ENCODE results near the gene NFIB. TPM values are rescaled to one million over a fixed set of nuclear protein-coding genes. Genes with fewer than 3 reads are reported as not detected.

The NFIB gene
- total RNA-seq, 1 experiment from 2014 or later, result 12.5 TPM

DNA sequence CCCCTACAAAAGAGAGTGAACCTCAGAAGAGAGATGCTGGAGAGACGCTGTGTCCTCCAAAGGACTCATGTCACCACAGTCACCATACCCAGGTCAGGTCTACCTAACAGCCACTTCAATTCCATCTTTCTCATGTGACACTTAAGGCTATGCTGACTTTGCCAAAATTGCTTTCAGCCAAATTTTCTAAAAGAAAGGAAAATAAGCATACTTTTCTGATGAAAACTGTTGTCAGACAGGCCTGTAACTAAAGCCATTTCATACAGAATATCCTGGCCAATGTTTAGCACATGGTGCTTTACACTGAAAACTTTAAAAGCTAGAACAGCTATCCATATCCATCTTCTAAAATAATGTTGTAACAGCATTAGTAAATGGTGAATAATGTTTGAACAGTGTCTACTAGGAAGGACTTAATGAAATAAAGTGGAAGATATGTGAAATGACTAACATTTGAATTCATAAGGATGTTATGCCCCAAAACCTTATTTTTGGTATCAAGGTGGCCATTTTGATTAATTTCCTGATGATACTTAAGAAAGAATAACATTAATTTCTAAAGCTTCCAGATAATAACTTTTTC, 97.2 kb downstream of the NFIB start:
- ChIA-PET POLR2A (no interaction called here), CTCF (no interaction called here)
- DNase-seq (ENCODE audit: low spot score) (no peak), ATAC-seq (no peak)
- no peaks in the 10 kb centered on the region for H3K27me3 Mint-ChIP-seq (ENCODE audit: low read depth)
- TF ChIP-seq ZNF396 (CRISPR knock-in tag; IDR thresholded peaks at IDR 0.05; ENCODE audit: borderline replicate concordance) (no peak), GABPB1 (CRISPR knock-in tag; IDR thresholded peaks at IDR 0.05) (no peak), ZNF263 (CRISPR knock-in tag; IDR thresholded peaks at IDR 0.05; ENCODE audit: low read depth) (no peak), NR1H2 (CRISPR knock-in tag; IDR thresholded peaks at IDR 0.05) (no peak), NR3C1 (CRISPR knock-in tag; conservative IDR thresholded peaks at IDR 0.05; ENCODE audit: low read depth) (no peak)
- TF ChIP-seq, protein P1, sequence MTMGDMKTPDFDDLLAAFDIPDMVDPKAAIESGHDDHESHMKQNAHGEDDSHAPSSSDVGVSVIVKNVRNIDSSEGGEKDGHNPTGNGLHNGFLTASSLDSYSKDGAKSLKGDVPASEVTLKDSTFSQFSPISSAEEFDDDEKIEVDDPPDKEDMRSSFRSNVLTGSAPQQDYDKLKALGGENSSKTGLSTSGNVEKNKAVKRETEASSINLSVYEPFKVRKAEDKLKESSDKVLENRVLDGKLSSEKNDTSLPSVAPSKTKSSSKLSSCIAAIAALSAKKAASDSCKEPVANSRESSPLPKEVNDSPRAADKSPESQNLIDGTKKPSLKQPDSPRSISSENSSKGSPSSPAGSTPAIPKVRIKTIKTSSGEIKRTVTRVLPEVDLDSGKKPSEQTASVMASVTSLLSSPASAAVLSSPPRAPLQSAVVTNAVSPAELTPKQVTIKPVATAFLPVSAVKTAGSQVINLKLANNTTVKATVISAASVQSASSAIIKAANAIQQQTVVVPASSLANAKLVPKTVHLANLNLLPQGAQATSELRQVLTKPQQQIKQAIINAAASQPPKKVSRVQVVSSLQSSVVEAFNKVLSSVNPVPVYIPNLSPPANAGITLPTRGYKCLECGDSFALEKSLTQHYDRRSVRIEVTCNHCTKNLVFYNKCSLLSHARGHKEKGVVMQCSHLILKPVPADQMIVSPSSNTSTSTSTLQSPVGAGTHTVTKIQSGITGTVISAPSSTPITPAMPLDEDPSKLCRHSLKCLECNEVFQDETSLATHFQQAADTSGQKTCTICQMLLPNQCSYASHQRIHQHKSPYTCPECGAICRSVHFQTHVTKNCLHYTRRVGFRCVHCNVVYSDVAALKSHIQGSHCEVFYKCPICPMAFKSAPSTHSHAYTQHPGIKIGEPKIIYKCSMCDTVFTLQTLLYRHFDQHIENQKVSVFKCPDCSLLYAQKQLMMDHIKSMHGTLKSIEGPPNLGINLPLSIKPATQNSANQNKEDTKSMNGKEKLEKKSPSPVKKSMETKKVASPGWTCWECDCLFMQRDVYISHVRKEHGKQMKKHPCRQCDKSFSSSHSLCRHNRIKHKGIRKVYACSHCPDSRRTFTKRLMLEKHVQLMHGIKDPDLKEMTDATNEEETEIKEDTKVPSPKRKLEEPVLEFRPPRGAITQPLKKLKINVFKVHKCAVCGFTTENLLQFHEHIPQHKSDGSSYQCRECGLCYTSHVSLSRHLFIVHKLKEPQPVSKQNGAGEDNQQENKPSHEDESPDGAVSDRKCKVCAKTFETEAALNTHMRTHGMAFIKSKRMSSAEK (CRISPR knock-in tag; IDR thresholded peaks at IDR 0.05; ENCODE audit: borderline replicate concordance), result no peak
- TF ChIP-seq, protein P2, sequence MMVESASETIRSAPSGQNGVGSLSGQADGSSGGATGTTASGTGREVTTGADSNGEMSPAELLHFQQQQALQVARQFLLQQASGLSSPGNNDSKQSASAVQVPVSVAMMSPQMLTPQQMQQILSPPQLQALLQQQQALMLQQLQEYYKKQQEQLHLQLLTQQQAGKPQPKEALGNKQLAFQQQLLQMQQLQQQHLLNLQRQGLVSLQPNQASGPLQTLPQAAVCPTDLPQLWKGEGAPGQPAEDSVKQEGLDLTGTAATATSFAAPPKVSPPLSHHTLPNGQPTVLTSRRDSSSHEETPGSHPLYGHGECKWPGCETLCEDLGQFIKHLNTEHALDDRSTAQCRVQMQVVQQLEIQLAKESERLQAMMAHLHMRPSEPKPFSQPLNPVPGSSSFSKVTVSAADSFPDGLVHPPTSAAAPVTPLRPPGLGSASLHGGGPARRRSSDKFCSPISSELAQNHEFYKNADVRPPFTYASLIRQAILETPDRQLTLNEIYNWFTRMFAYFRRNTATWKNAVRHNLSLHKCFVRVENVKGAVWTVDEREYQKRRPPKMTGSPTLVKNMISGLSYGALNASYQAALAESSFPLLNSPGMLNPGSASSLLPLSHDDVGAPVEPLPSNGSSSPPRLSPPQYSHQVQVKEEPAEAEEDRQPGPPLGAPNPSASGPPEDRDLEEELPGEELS (CRISPR knock-in tag; IDR thresholded peaks at IDR 0.05), result no peak
- TF ChIP-seq, protein P3, sequence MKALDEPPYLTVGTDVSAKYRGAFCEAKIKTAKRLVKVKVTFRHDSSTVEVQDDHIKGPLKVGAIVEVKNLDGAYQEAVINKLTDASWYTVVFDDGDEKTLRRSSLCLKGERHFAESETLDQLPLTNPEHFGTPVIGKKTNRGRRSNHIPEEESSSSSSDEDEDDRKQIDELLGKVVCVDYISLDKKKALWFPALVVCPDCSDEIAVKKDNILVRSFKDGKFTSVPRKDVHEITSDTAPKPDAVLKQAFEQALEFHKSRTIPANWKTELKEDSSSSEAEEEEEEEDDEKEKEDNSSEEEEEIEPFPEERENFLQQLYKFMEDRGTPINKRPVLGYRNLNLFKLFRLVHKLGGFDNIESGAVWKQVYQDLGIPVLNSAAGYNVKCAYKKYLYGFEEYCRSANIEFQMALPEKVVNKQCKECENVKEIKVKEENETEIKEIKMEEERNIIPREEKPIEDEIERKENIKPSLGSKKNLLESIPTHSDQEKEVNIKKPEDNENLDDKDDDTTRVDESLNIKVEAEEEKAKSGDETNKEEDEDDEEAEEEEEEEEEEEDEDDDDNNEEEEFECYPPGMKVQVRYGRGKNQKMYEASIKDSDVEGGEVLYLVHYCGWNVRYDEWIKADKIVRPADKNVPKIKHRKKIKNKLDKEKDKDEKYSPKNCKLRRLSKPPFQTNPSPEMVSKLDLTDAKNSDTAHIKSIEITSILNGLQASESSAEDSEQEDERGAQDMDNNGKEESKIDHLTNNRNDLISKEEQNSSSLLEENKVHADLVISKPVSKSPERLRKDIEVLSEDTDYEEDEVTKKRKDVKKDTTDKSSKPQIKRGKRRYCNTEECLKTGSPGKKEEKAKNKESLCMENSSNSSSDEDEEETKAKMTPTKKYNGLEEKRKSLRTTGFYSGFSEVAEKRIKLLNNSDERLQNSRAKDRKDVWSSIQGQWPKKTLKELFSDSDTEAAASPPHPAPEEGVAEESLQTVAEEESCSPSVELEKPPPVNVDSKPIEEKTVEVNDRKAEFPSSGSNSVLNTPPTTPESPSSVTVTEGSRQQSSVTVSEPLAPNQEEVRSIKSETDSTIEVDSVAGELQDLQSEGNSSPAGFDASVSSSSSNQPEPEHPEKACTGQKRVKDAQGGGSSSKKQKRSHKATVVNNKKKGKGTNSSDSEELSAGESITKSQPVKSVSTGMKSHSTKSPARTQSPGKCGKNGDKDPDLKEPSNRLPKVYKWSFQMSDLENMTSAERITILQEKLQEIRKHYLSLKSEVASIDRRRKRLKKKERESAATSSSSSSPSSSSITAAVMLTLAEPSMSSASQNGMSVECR (CRISPR knock-in tag; IDR thresholded peaks at IDR 0.05; ENCODE audit: borderline replicate concordance), result no peak
- TF ChIP-seq, protein P4, sequence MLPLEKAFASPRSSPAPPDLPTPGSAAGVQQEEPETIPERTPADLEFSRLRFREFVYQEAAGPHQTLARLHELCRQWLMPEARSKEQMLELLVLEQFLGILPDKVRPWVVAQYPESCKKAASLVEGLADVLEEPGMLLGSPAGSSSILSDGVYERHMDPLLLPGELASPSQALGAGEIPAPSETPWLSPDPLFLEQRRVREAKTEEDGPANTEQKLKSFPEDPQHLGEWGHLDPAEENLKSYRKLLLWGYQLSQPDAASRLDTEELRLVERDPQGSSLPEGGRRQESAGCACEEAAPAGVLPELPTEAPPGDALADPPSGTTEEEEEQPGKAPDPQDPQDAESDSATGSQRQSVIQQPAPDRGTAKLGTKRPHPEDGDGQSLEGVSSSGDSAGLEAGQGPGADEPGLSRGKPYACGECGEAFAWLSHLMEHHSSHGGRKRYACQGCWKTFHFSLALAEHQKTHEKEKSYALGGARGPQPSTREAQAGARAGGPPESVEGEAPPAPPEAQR (CRISPR knock-in tag; IDR thresholded peaks at IDR 0.05), result no peak
- H3K4me3 Mint-ChIP-seq, result no peak overlapping the region
- H3K36me3 Mint-ChIP-seq, result no peaks in the 10 kb centered on the region
- H3K27ac Mint-ChIP-seq, result no peak overlapping the region
- no peaks in the 10 kb centered on the region for H3K9me3 Mint-ChIP-seq
- peaks cover 44% of the 10 kb centered on the region for H3K4me1 Mint-ChIP-seq

DNA sequence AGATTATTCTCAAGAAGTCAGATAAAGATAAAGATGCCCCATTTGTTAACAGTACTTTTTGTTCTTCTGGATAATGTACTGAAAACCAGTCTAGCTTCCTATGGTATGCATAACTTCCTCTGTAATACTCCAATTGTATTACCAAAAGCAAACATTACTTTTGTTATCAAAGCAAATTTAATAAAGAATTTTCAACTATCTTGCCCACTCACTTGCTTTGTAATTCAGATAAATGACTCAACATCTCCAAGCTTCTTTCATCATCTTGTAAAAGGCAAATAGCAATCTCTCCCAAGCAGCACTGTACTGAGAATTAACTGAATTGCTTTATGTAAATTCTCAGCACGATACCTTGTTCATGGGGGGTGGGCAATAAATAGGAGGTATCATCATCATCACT, 98.3 kb downstream of the NFIB start:
- H3K4me1 Mint-ChIP-seq, result peaks cover 43% of the 10 kb centered on the region
- ChIA-PET POLR2A (no interaction called here), CTCF (interaction anchor here (0.8 kb wide), 1 partner anchor 9 kb away, joined by 4 read pairs; no protein-coding TSS in a partner anchor)
- H3K27me3 Mint-ChIP-seq (ENCODE audit: low read depth), result no peaks in the 10 kb centered on the region
- no peaks in the 10 kb centered on the region for H3K9me3 Mint-ChIP-seq
- no peaks in the 10 kb centered on the region for H3K36me3 Mint-ChIP-seq
- H3K4me3 Mint-ChIP-seq, result no peak overlapping the region
- DNase-seq (ENCODE audit: low spot score), result no peak
- no peak overlapping the region for H3K27ac Mint-ChIP-seq
- ATAC-seq, result no peak
- TF ChIP-seq, protein P5, sequence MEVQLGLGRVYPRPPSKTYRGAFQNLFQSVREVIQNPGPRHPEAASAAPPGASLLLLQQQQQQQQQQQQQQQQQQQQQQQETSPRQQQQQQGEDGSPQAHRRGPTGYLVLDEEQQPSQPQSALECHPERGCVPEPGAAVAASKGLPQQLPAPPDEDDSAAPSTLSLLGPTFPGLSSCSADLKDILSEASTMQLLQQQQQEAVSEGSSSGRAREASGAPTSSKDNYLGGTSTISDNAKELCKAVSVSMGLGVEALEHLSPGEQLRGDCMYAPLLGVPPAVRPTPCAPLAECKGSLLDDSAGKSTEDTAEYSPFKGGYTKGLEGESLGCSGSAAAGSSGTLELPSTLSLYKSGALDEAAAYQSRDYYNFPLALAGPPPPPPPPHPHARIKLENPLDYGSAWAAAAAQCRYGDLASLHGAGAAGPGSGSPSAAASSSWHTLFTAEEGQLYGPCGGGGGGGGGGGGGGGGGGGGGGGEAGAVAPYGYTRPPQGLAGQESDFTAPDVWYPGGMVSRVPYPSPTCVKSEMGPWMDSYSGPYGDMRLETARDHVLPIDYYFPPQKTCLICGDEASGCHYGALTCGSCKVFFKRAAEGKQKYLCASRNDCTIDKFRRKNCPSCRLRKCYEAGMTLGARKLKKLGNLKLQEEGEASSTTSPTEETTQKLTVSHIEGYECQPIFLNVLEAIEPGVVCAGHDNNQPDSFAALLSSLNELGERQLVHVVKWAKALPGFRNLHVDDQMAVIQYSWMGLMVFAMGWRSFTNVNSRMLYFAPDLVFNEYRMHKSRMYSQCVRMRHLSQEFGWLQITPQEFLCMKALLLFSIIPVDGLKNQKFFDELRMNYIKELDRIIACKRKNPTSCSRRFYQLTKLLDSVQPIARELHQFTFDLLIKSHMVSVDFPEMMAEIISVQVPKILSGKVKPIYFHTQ (CRISPR knock-in tag; IDR thresholded peaks at IDR 0.05), result no peak
- TF ChIP-seq CREM (CRISPR knock-in tag; IDR thresholded peaks at IDR 0.05) (no peak), ATF1 (CRISPR knock-in tag; IDR thresholded peaks at IDR 0.05) (no peak), FOXP1 (CRISPR knock-in tag; IDR thresholded peaks at IDR 0.05; ENCODE audit: borderline replicate concordance) (no peak), SOX15 (CRISPR knock-in tag; IDR thresholded peaks at IDR 0.05) (no peak), NR2C2 (CRISPR knock-in tag; IDR thresholded peaks at IDR 0.05) (no peak), ZNF263 (CRISPR knock-in tag; IDR thresholded peaks at IDR 0.05; ENCODE audit: low read depth) (no peak)
- TF ChIP-seq, protein P6, sequence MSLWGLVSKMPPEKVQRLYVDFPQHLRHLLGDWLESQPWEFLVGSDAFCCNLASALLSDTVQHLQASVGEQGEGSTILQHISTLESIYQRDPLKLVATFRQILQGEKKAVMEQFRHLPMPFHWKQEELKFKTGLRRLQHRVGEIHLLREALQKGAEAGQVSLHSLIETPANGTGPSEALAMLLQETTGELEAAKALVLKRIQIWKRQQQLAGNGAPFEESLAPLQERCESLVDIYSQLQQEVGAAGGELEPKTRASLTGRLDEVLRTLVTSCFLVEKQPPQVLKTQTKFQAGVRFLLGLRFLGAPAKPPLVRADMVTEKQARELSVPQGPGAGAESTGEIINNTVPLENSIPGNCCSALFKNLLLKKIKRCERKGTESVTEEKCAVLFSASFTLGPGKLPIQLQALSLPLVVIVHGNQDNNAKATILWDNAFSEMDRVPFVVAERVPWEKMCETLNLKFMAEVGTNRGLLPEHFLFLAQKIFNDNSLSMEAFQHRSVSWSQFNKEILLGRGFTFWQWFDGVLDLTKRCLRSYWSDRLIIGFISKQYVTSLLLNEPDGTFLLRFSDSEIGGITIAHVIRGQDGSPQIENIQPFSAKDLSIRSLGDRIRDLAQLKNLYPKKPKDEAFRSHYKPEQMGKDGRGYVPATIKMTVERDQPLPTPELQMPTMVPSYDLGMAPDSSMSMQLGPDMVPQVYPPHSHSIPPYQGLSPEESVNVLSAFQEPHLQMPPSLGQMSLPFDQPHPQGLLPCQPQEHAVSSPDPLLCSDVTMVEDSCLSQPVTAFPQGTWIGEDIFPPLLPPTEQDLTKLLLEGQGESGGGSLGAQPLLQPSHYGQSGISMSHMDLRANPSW (CRISPR knock-in tag; conservative IDR thresholded peaks at IDR 0.05; ENCODE audit: low read depth), result no peak
